22Rv1 (cell line): ENCODE data around the gene DPP3.
A peak's percentile ranks its signal among the peaks of the same experiment; 100 is the strongest.
"Not testable (repeated sequence)": the region's sequence is repeated elsewhere in the genome, so short reads cannot be mapped to it uniquely, and the experiment has no call there.

Source experiments
- H3K27ac ChIP-seq: fragments of 450-650 bp; 2 replicates; pipeline ENCODE4 v1.5.1; 2017
- CTCF ChIP-seq: fragments of 450-650 bp; IDR thresholded peaks from 2 replicates; pipeline ENCODE4 v1.5.1; 2017; ENCODE audit warnings: mild to moderate bottlenecking
- ZFX ChIP-seq: fragments of 450-650 bp; IDR thresholded peaks from 2 replicates; pipeline ENCODE4 v1.6.1; 2017; ENCODE audit warnings: antibody characterized with exemption, borderline replicate concordance

The DPP3 gene, protein sequence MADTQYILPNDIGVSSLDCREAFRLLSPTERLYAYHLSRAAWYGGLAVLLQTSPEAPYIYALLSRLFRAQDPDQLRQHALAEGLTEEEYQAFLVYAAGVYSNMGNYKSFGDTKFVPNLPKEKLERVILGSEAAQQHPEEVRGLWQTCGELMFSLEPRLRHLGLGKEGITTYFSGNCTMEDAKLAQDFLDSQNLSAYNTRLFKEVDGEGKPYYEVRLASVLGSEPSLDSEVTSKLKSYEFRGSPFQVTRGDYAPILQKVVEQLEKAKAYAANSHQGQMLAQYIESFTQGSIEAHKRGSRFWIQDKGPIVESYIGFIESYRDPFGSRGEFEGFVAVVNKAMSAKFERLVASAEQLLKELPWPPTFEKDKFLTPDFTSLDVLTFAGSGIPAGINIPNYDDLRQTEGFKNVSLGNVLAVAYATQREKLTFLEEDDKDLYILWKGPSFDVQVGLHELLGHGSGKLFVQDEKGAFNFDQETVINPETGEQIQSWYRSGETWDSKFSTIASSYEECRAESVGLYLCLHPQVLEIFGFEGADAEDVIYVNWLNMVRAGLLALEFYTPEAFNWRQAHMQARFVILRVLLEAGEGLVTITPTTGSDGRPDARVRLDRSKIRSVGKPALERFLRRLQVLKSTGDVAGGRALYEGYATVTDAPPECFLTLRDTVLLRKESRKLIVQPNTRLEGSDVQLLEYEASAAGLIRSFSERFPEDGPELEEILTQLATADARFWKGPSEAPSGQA

DNA sequence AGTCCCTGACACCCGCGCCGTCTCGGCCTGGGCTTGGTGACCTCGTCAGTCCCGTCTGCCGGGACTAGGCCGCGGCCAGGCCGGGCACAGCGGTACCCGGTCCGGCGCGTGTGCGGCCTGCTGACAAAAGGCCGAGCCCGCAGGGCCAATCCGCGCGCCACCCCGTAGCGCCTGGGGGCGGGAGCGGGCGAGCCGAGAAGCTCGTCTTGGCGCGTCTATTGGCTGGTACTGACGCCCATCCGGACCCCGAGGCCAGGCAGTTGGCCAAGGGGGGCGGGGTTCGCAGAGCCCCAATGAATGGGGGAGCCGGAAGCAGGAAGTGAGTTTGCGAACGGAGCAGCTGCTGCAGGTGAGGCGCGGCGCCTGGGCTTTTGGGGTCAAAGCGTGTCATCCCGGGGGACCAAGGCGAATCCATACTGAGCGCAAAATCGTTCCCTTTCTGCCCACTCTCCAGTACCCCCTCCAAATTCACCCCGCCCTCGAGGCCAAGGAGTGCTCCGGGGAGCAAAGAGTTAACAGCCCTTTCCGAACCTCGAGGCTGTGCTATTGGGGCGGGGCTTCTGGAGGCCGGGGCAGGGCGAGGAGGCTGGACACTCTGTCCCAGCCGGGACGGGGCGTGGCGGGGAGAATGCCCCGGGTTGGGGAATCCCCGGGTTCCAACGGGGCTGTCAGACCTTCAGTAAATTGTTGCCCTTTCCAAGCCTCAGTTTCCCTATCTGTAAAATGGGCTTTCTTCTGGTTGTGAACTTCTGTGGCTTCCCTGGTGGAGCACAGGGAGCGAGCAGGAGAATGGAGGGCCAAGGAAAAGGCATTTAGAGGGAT is at the start of gene DPP3:
DPP3 (plus strand) TSS at position 318 of the 822 bp plus-strand sequence. CDS start 1,767 bp downstream, outside the sequence.
- no peak for TF ChIP-seq CTCF
- 0 out of 2 replicates have a peak, but pooled peaks have one; percentile 77 for TF ChIP-seq ZFX

DNA sequence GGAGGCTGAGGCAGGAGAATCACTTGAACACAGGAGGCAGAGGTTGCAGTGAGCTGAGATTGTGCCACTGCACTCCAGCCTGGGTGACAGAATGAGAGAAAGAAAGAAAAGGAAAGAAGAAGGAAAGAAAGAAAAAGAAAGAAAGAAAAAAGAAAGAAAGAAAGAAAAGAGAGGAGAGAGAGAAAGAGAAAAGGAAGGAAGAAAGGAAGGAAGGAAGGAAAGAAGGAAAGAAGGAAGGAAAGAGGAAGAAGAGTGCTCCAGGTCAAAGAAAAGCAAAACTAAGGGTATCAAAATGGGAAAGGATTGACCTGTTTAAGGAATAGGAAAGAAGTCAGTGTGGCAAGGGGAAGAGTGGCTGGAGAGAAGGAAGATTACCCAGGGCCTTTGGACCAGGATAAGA is 48.9 kb upstream of the DPP3 start:
- H3K27ac ChIP-seq, result not testable (repeated sequence)

More for the DNA sequence above, at the start of gene DPP3:
- peak within 1 kb of the TSS; percentile 92 for H3K27ac ChIP-seq

DNA sequence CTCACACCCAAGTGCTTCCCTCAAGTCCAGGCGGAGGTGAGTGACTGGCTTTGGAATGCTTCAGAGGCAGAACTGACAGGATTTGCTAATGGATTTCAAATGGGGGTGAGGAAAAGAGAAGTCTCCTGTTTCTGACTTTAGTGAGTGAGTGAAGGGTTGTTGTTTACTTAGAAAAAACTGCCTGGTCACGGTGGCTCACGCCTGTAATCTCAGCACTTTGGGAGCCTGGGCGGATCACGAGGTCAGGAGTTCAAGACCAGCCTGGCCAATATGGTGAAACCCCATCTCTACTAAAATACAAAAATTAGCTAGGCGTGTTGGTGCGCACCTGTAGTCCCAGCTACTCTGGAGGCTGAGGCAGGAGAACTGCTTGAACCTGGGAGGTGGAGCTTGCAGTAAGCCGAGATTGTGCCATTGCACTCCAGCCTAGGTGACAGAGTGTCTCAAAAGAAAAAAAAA is 48.3 kb upstream of the DPP3 start:
- H3K27ac ChIP-seq, result not testable (repeated sequence)

- TF ChIP-seq ZFX, result no peak
- TF ChIP-seq CTCF, result no peak
- H3K27ac ChIP-seq, result no peak overlapping the region
These were observed 47.6 kb upstream of the DPP3 start for GRCh38 chr11:66432597-66432996.

GRCh38 chr11:66437979-66438503 is 42.2 kb upstream of the DPP3 start:
- no peak for TF ChIP-seq CTCF
- TF ChIP-seq ZFX, result no peak
- peak overlapping the region; percentile 79 for H3K27ac ChIP-seq

GRCh38 chr11:66438504-66439466 is 41.4 kb upstream of the DPP3 start, which contains the start of gene MRPL11:
TSS of gene MRPL11 (minus strand) at chr11:66438848. CDS start at chr11:66438754, 94 bp downstream.
- peak within 1 kb of the TSS; percentile 79 for H3K27ac ChIP-seq
- TF ChIP-seq CTCF (peak; percentile 94), ZFX (no peak)

GRCh38 chr11:66440101-66440939 is 39.9 kb upstream of the DPP3 start:
- not testable (repeated sequence) for H3K27ac ChIP-seq

- H3K27ac ChIP-seq, result not testable (repeated sequence)
These were observed 39.3 kb upstream of the DPP3 start for GRCh38 chr11:66440940-66441282.
